ACC112 (cell line): ENCODE measurements around the gene RHBDD2.
"Not testable (repeated sequence)": the region's sequence is repeated elsewhere in the genome, so short reads cannot be mapped to it uniquely, and the experiment has no call there.

Experiments used
- H2AFZ ChIP-seq: fragments of 200-600 bp; sonication (generic); one replicate; pipeline ENCODE4 v1.6.0; 2017; ENCODE audit warnings: antibody characterized with exemption, low read length; ENCODE audit not compliant: unreplicated experiment
- H3K27ac ChIP-seq: fragments of 200-600 bp; sonication (generic); 2 replicates; pipeline ENCODE4 v1.5.1; 2014; ENCODE audit warnings: low read depth, mild to moderate bottlenecking, antibody characterized with exemption, low read length, moderate library complexity
- H3K27me3 ChIP-seq: fragments of 200-600 bp; sonication (generic); 2 replicates; pipeline ENCODE4 v1.6.1; 2014; ENCODE audit warnings: mild to moderate bottlenecking, antibody characterized with exemption, low read length, moderate library complexity, mixed read lengths; ENCODE audit not compliant: insufficient read depth
- H3K36me3 ChIP-seq: fragments of 200-600 bp; sonication (generic); 2 replicates; pipeline ENCODE4 v1.6.1; 2016; ENCODE audit warnings: mild to moderate bottlenecking, antibody characterized with exemption, low read length, moderate library complexity, mixed read lengths; ENCODE audit not compliant: insufficient read depth
- H3K4me1 ChIP-seq: fragments of 200-600 bp; sonication (generic); one replicate; pipeline ENCODE4 v1.6.1; 2016; ENCODE audit warnings: low read length, mixed read lengths; ENCODE audit not compliant: insufficient read depth, unreplicated experiment, control insufficient read depth
- H3K4me3 ChIP-seq: fragments of 200-600 bp; sonication (generic); 2 replicates; pipeline ENCODE4 v1.5.1; 2014; ENCODE audit warnings: mild to moderate bottlenecking, low read depth, low read length
- H3K79me2 ChIP-seq: fragments of 200-600 bp; sonication (generic); one replicate; pipeline ENCODE4 v1.6.0; 2016; ENCODE audit warnings: low read length; ENCODE audit not compliant: control insufficient read depth, unreplicated experiment, insufficient read depth

The RHBDD2 gene

GRCh38 chr7:75888464-75889222, 9.8 kb downstream of the RHBDD2 start:
- no peaks in the 10 kb centered on the region for H3K36me3 ChIP-seq
- H3K4me3 ChIP-seq = no peak overlapping the region
- no peak overlapping the region for H2AFZ ChIP-seq
- no peaks in the 10 kb centered on the region for H3K27me3 ChIP-seq
- no peaks in the 10 kb centered on the region for H3K79me2 ChIP-seq
- H3K27ac ChIP-seq = no peak overlapping the region
- H3K4me1 ChIP-seq = peaks cover 9% of the 10 kb centered on the region

- no peak overlapping the region for H2AFZ ChIP-seq
- peak overlapping the region; percentile 13; the same call in 1 of the 2 replicates for H3K27ac ChIP-seq
- H3K36me3 ChIP-seq = no peaks in the 10 kb centered on the region
Observed at GRCh38 chr7:75889223-75889825, 10.5 kb downstream of the RHBDD2 start.

GRCh38 chr7:75889826-75890225, 11.0 kb downstream of the RHBDD2 start:
- H3K27ac ChIP-seq = peak overlapping the region; percentile 13; the same call in 1 of the 2 replicates
- H2AFZ ChIP-seq = no peak overlapping the region
- H3K27me3 ChIP-seq = no peaks in the 10 kb centered on the region
- H3K4me3 ChIP-seq = no peak overlapping the region
- no peaks in the 10 kb centered on the region for H3K79me2 ChIP-seq
- H3K36me3 ChIP-seq = no peaks in the 10 kb centered on the region
- H3K4me1 ChIP-seq = peaks cover 9% of the 10 kb centered on the region

More at GRCh38 chr7:75889223-75889825, 10.5 kb downstream of the RHBDD2 start:
- H3K79me2 ChIP-seq = no peaks in the 10 kb centered on the region
- H3K4me1 ChIP-seq = peaks cover 9% of the 10 kb centered on the region
- H3K4me3 ChIP-seq = no peak overlapping the region
- no peaks in the 10 kb centered on the region for H3K27me3 ChIP-seq

- not testable (repeated sequence) for H3K27ac ChIP-seq, H3K4me1 ChIP-seq
Observed at GRCh38 chr7:75891237-75891636, 12.4 kb downstream of the RHBDD2 start.

GRCh38 chr7:75891815-75892411, 13.1 kb downstream of the RHBDD2 start:
- no peaks in the 10 kb centered on the region for H3K79me2 ChIP-seq
- H3K36me3 ChIP-seq = no peaks in the 10 kb centered on the region
- no peak overlapping the region for H2AFZ ChIP-seq
- no peak overlapping the region for H3K4me3 ChIP-seq
- H3K27me3 ChIP-seq = no peaks in the 10 kb centered on the region
- no peak overlapping the region for H3K27ac ChIP-seq
- peaks cover 9% of the 10 kb centered on the region for H3K4me1 ChIP-seq

More at GRCh38 chr7:75891237-75891636, 12.4 kb downstream of the RHBDD2 start:
- not testable (repeated sequence) for H3K27me3 ChIP-seq, H3K4me3 ChIP-seq, H3K79me2 ChIP-seq, H3K36me3 ChIP-seq, H2AFZ ChIP-seq

GRCh38 chr7:75892634-75893272, 13.9 kb downstream of the RHBDD2 start:
- no peaks in the 10 kb centered on the region for H3K36me3 ChIP-seq
- no peaks in the 10 kb centered on the region for H3K27me3 ChIP-seq
- no peak overlapping the region for H2AFZ ChIP-seq
- no peak overlapping the region for H3K4me3 ChIP-seq
- no peaks in the 10 kb centered on the region for H3K79me2 ChIP-seq
- peaks cover 9% of the 10 kb centered on the region for H3K4me1 ChIP-seq
- no peak overlapping the region for H3K27ac ChIP-seq

GRCh38 chr7:75896803-75897327, 18.0 kb downstream of the RHBDD2 start:
- Histone ChIP-seq H3K4me3 (no peak overlapping the region), H3K27ac (no peak overlapping the region), H3K4me1 (peaks cover 4% of the 10 kb centered on the region), H3K27me3 (no peaks in the 10 kb centered on the region), H2AFZ (no peak overlapping the region), H3K36me3 (no peaks in the 10 kb centered on the region), H3K79me2 (no peaks in the 10 kb centered on the region)

- no peak overlapping the region for H3K27ac ChIP-seq
- H3K27me3 ChIP-seq = no peaks in the 10 kb centered on the region
Observed at GRCh38 chr7:75900617-75901315, 21.9 kb downstream of the RHBDD2 start.

GRCh38 chr7:75905785-75906604, 27.2 kb downstream of the RHBDD2 start:
- no peaks in the 10 kb centered on the region for H3K27me3 ChIP-seq
- H3K4me1 ChIP-seq = peaks cover 10% of the 10 kb centered on the region
- H3K27ac ChIP-seq = peak overlapping the region; percentile 41; the same call in 1 of the 2 replicates
- no peak overlapping the region for H3K4me3 ChIP-seq
- H3K36me3 ChIP-seq = no peaks in the 10 kb centered on the region
- H2AFZ ChIP-seq = peak overlapping the region; percentile 51
- no peaks in the 10 kb centered on the region for H3K79me2 ChIP-seq

More at GRCh38 chr7:75900617-75901315, 21.9 kb downstream of the RHBDD2 start:
- peaks cover 3% of the 10 kb centered on the region for H3K4me1 ChIP-seq
- no peaks in the 10 kb centered on the region for H3K36me3 ChIP-seq
- H3K4me3 ChIP-seq = no peak overlapping the region
- H2AFZ ChIP-seq = no peak overlapping the region
- no peaks in the 10 kb centered on the region for H3K79me2 ChIP-seq
